ENCODE results near the gene GPAT3.

GPAT3 gene

GRCh38 chr4:83646538-83647239, 110.8 kb downstream of the GPAT3 start:
- DNase-seq: no peak

DNA sequence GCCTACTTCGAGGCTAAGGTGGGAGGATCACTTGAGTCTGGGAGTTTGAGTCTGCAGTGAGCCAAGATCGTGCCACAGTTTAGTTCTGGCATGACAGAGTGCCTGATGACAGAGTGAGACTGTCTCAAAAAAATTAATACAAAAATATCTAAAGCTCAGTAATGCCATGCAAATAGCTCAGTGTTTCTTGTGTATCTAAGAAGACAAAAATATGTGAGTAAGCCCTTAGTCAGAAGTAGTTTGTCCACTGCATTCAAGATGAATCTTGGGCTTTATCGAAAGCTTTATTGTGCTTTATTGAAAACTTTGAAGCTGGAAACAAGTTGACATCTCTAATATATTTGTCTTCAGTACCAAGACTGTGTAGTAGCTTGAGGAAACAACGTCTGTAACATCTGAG, 115.9 kb downstream of the GPAT3 start:
- DNase-seq: no peak

Data from activated CD4-positive, alpha-beta T cell treated with anti-CD3 and anti-CD28 coated beads, Interleukin-2, Interleukin-6, amounts not matched to agents 100 ng/mL and 50 ng/mL, durations not matched to agents 16 hours and 8 hours (primary cell).